HK-2 (cell line): ENCODE results near the gene FHDC1.

Source experiments
- DNase-seq: peaks from one replicate; pipeline ENCODE4 v3.0.0-alpha.2; 2018; ENCODE audit not compliant: unreplicated experiment

Gene FHDC1

GRCh38 chr4:152957437-152958171 lies 21.5 kb downstream of the FHDC1 start:
- DNase-seq, result no peak

DNA sequence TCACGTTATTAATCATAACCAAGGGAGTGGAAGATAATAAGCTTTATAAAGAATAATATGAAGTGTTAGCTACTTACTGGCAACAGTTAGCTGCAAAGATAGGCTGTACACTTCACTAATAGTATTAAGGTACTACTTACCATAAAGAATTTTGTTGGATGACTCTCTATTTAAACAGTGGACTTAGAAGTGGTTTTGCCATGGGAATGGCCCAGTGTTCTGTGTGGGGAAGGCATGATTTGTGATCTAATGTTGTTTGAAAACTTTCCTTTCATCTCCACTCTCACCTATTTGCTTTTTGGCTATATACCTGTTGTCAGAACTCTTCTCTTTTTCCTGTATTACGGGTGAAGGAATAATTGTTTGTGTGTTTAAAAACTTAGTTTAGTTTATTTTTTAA lies 23.0 kb downstream of the FHDC1 start:
- DNase-seq, result no peak

- no peak for DNase-seq
Observed at GRCh38 chr4:152960082-152960481, 24.0 kb downstream of the FHDC1 start.

- no peak for DNase-seq
Observed at GRCh38 chr4:152961014-152961772, 25.1 kb downstream of the FHDC1 start.

DNA sequence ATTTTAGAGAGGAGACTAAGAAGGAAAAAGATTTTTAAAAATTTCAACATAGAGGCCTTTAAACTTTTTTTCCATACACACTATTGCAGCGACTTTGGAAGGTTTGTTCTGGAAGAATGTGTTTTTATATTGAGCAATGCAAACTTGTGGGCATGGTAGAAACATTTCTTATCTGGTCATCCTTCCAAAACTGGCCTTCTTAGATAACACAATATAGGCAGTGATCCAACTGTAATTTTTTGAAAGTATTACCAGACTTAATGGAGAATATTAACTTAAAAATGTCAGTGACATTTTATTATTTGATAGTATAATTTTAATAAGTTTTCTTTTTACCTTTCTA lies 25.6 kb downstream of the FHDC1 start:
- DNase-seq, result no peak

- DNase-seq, result no peak
Observed at GRCh38 chr4:152962150-152962549, 26.0 kb downstream of the FHDC1 start.

- no peak for DNase-seq
Observed at GRCh38 chr4:152964335-152964734, 28.2 kb downstream of the FHDC1 start.

DNA sequence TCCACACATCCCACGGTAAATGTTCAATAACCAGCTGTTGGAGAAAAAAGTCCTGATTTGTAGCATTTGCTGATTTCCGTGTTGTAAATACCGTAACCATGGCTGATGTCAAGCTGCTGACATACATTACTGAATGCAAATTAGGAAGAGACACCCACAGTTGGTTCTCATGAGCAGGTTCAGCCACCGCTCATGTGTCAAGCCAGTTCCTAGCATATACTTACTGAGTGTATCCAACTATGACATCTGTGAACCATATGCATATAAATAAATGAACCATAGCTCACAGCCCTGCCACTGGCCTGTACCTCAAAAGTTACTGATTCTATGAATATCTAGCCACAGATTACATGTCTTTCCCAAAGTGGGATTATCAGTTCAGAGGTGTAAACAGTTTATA lies 29.5 kb downstream of the FHDC1 start:
- no peak for DNase-seq

DNA sequence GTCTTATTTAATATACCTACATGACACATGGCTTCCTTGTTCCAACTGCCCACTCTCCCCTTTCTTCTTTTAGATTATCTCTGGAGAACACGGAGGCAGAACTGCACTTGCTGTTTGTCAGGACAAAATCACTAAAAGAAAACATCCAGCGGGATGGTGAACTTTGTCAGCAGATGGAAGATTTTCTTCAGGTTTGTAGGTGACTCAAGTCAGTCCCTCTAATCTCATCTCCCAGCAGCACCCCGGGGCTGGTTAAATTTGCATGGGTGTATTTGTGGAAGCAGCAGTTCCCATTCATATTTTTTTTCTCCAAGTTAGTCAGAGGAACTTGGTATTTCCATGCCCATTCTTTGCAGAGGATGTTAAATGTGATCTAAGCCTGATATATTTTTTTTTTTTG lies 31.8 kb downstream of the FHDC1 start:
- no peak for DNase-seq

- no peak for DNase-seq
Observed at GRCh38 chr4:152968806-152969394, 32.8 kb downstream of the FHDC1 start.

DNA sequence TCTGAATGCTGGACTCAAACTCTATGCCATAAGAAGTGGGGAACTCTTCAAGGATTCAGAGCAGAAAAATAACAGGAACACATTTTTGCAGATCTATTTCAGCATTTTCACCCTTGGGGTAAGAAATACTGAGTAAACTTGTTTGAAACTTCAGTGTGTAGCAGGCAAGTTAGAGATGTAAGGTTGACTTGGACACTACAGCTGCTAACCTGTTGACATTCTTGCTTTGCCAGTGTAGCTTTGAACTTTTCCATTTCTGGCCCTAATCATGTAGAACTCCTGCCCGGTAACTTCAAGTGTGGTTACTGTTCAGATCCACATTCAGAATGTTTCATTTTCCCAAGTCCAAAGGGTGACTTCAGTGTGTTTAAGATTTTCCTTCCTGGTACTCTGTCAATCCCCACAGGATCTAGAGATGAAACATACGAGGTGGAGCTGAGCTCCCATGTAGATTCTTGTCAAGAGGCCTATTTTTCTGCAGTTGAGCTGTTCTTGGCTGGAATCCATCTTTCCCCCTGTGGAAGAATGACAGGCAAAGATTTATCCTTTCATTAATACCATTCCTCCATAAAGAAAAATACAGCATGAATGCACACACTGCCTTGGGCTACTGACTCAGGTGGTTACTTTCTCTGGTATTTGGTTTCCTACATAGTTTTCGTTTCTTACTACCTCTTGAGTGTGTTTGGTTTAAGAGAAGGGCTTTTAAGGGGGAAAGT lies 34.1 kb downstream of the FHDC1 start:
- peak; percentile 40 for DNase-seq

DNA sequence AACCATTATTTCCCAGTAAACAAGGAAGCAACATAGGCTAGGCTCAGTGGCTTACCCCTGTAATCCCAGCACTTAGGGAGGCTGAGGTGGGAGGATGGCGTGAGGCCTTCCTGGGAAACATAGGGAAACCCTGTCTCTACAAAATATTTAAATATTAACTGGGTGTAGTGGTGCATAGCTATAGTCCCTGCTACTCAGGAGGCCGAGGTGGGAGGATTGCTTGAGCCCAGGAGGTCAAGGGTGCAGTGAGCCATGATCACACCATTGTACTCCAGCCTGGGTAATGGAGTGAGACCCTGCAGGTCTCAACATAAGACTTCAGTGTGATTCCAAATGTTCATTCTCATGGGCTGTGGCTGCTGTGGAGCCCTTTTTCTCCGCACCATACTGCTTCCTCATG lies 34.9 kb downstream of the FHDC1 start:
- DNase-seq, result peak; percentile 49

- DNase-seq, result peak; percentile 82
Observed at GRCh38 chr4:152972821-152973628, 36.9 kb downstream of the FHDC1 start.

GRCh38 chr4:152973629-152974467 lies 37.7 kb downstream of the FHDC1 start:
- DNase-seq, result no peak

GRCh38 chr4:152974468-152975379 lies 38.6 kb downstream of the FHDC1 start:
- DNase-seq, result no peak

DNA sequence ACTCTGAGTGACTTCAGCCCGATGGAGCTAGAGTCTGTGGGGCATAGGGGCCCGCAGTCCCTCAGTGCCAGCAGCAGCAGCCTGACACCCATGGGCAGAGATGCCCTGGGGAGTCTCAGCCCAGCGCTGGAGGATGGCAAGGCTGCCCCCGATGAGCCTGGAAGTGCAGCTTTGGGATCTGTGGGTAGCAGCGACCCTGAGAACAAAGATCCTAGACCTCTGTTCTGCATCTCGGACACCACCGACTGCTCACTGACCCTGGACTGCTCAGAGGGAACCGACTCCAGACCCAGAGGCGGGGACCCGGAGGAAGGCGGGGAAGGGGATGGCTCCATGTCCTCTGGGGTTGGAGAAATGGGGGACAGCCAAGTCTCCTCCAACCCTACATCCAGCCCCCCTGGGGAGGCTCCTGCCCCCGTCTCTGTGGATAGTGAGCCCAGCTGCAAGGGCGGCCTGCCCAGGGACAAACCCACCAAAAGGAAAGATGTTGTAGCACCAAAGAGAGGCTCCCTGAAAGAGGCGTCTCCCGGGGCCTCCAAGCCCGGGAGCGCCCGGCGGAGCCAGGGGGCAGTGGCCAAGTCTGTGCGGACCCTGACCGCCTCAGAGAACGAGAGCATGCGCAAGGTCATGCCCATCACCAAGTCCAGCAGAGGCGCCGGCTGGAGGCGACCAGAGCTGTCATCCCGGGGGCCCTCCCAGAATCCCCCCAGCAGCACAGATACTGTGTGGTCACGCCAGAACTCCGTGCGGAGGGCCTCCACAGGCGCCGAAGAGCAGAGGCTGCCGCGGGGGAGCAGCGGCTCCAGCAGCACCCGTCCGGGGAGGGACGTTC lies 39.5 kb downstream of the FHDC1 start:
- no peak for DNase-seq

DNA sequence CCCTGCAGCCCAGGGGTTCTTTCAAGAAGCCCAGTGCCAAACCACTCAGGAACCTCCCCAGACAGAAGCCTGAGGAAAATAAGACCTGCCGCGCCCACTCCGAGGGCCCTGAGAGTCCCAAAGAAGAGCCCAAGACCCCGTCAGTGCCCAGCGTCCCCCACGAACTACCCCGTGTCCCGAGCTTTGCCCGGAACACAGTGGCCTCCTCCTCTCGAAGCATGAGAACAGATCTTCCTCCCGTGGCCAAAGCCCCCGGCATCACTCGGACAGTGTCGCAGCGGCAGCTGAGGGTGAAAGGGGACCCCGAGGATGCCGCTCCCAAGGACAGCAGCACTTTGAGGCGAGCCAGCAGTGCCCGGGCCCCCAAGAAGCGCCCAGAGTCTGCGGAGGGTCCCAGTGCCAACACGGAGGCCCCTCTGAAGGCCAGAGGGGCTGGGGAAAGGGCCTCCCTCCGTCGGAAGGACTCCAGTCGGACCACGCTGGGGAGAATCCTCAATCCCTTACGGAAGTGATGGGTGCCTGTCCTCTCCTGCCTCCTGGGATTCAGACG lies 40.2 kb downstream of the FHDC1 start:
- no peak for DNase-seq

- no peak for DNase-seq
Observed at GRCh38 chr4:152979731-152980330, 43.7 kb downstream of the FHDC1 start.
